ENCODE data around the gene GINS2. TPM values are rescaled to one million over a fixed set of nuclear protein-coding genes. Genes with fewer than 3 reads are reported as not detected.

Gene GINS2
- total RNA-seq, 1 experiment from 2014 or later = 53.3 TPM

GRCh38 chr16:85729452-85730185 lies 40.9 kb upstream of the GINS2 start:
- no peak overlapping the region for H2AFZ ChIP-seq (ENCODE audit: low read depth, low read length, poor library complexity, severe bottlenecking)

More at GRCh38 chr16:85729452-85730185, 40.9 kb upstream of the GINS2 start:
- Histone ChIP-seq H3K36me3 (ENCODE audit: control insufficient read depth in 1 of 2, insufficient read depth in 2 of 2, low read length in 2 of 2) (peaks cover 0 to 10% of the 10 kb centered on the region in 2 experiments; a peak in 1 of 4 replicates), H3K9ac (ENCODE audit: low read length) (no peak overlapping the region), H3K4me1 (ENCODE audit: control insufficient read depth in 1 of 2, insufficient read depth in 2 of 2, low read length in 2 of 2) (no peaks in the 10 kb centered on the region), H3K9me3 (ENCODE audit: control insufficient read depth in 1 of 2, insufficient read depth in 1 of 2, low read depth in 1 of 2, low read length in 2 of 2) (no peaks in the 10 kb centered on the region), H4K20me1 (ENCODE audit: insufficient read depth) (no peaks in the 10 kb centered on the region), H3K27ac (ENCODE audit: low read depth, low read length) (no peak overlapping the region), H3K9me2 (ENCODE audit: insufficient read depth) (no peaks in the 10 kb centered on the region), H3K4me3 (replicated peaks in 1 of 2; ENCODE audit: low read depth in 1 of 2, low read length in 2 of 2) (no peak overlapping the region), H3K79me2 (ENCODE audit: insufficient read depth, low read length) (no peaks in the 10 kb centered on the region; the same call in 1 of the 2 replicates), H3K27me3 (ENCODE audit: insufficient read depth, low read length) (no peaks in the 10 kb centered on the region), H3K4me2 (ENCODE audit: low read length) (no peak overlapping the region)
- DNase-seq (ENCODE audit: low read depth, low spot score) (no peak), ATAC-seq (no peak)
- ChIA-PET RAD21 (ENCODE audit: low non-redundant PET in 1 of 2, low total read pairs in 2 of 2, uncharacterized antibody in 2 of 2, unreplicated experiment in 2 of 2) (no interaction called here), POLR2A (no interaction called here), CTCF (interaction anchor here (0.6 kb wide), 1 partner anchor 10 kb away, joined by 4 read pairs; no protein-coding TSS in a partner anchor)
- intact Hi-C loops (cut with micrococcal nuclease) = no loop called here
- BruUV-seq (replicated peaks) = no TSS peak
- TF ChIP-seq ZNF274 (IDR thresholded peaks at IDR 0.05; ENCODE audit: low read depth, low read length) (no peak), CEBPB (IDR thresholded peaks at IDR 0.05; ENCODE audit: low read depth) (no peak), TCF7L2 (IDR thresholded peaks at IDR 0.05; ENCODE audit: borderline replicate concordance, extremely low read depth, insufficient read depth, insufficient read length) (no peak), MAX (IDR thresholded peaks at IDR 0.05) (no peak), SP1 (IDR thresholded peaks at IDR 0.05; ENCODE audit: low read depth) (no peak), CTCF (IDR thresholded peaks at IDR 0.05 in 2 of 3, conservative IDR thresholded peaks at IDR 0.05 in 1 of 3; ENCODE audit: borderline replicate concordance in 1 of 3, insufficient read depth in 1 of 3, low read depth in 2 of 3, low read length in 2 of 3) (no peak), ZFX (IDR thresholded peaks at IDR 0.05) (no peak)
